ENCODE data around the gene EXOC6B. TPM values are rescaled to one million over a fixed set of nuclear protein-coding genes. Genes with fewer than 3 reads are reported as not detected.

EXOC6B gene
- total and polyA plus RNA-seq, 8 donors = 22.1 to 30.8 (median 25.9) TPM

DNA sequence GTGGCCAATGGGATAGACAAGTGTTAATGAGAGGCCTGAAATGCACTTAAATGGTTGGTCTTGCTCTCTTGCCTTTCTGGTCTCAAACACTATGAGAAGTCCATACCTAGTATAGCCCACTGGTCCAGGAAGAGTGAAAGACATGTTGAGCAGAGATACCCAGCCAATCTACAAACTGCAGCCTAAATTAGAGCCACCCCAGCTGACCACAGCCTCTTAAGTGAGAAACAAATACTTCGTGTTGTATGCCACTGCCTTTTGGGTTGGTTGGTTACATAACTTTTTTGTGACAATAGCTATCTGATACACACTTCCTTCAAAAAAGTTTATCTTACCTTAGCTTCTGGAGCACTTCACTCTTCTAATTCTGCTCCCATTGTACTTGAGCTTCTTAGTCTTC, 8.8 kb upstream of the EXOC6B start:
- DNase-seq = no peak
- intact Hi-C loops (cut with DNase I) = no loop called here
- Histone ChIP-seq H3K36me3 (no peaks in the 10 kb centered on the region), H3K9me3 (no peaks in the 10 kb centered on the region), H3K27ac (no peak overlapping the region), H3K4me1 (no peaks in the 10 kb centered on the region), H3K4me3 (no peak overlapping the region), H3K27me3 (no peaks in the 10 kb centered on the region)
- TF ChIP-seq, protein P1, sequence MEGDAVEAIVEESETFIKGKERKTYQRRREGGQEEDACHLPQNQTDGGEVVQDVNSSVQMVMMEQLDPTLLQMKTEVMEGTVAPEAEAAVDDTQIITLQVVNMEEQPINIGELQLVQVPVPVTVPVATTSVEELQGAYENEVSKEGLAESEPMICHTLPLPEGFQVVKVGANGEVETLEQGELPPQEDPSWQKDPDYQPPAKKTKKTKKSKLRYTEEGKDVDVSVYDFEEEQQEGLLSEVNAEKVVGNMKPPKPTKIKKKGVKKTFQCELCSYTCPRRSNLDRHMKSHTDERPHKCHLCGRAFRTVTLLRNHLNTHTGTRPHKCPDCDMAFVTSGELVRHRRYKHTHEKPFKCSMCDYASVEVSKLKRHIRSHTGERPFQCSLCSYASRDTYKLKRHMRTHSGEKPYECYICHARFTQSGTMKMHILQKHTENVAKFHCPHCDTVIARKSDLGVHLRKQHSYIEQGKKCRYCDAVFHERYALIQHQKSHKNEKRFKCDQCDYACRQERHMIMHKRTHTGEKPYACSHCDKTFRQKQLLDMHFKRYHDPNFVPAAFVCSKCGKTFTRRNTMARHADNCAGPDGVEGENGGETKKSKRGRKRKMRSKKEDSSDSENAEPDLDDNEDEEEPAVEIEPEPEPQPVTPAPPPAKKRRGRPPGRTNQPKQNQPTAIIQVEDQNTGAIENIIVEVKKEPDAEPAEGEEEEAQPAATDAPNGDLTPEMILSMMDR (IDR thresholded peaks at IDR 0.05) = no peak
- no peak for ATAC-seq

DNA sequence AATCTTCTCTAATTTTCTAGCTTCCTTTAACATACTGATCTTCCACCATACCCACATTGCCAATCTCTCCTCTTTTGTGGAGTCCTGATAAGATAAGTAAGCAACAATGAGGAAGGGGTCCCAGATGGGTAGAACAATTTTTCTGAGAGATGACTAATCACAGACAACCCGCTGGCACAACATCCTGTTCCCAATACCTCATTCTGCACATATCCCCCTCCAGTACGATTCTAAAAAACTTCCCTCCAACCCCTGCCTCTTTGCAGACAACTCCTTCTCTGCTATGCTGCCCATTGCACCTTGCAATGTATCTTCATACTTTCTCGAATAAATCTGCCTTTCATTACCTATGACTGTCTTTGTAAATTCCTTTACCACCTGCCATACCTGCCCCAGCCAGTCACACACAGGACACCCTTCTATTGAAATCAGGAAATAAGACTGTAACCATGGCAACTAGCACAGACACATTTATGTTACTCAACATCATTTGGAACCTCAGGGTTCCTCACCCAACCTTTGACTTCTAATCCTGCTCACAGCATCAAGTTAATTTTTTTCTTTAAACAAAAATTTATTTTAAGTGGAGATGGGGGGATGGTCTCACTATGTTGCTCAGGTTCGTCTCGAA, 7.4 kb upstream of the EXOC6B start:
- TF ChIP-seq, protein P1 (IDR thresholded peaks at IDR 0.05) = no peak
- Histone ChIP-seq H3K4me1 (no peaks in the 10 kb centered on the region), H3K27me3 (no peaks in the 10 kb centered on the region)

DNA sequence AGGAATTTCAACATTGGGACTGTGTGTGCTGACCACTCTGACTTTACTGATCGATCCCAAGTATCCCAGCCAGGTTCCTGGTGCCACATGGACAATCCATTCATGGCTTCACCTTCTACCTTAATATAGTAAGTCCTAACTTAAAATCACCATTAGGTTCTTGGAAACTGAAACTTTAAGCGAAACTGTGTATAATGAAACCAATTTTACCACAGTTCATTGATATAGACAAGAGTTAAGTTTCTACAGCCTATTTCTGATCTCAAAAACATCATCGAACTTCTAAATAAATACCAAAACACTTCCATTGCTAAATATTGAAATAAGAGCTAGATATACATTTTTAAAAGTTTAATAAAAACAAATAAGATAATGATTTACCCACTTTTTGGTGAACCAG, 4.4 kb upstream of the EXOC6B start:
- intact Hi-C loops (cut with DNase I) = no loop called here
- no peak for ATAC-seq

More for the DNA sequence above, 7.4 kb upstream of the EXOC6B start:
- DNase-seq = no peak
- Histone ChIP-seq H3K27ac (no peak overlapping the region), H3K4me3 (no peak overlapping the region), H3K36me3 (no peaks in the 10 kb centered on the region), H3K9me3 (no peaks in the 10 kb centered on the region)
- no peak for ATAC-seq
- intact Hi-C loops (cut with DNase I) = no loop called here

DNA sequence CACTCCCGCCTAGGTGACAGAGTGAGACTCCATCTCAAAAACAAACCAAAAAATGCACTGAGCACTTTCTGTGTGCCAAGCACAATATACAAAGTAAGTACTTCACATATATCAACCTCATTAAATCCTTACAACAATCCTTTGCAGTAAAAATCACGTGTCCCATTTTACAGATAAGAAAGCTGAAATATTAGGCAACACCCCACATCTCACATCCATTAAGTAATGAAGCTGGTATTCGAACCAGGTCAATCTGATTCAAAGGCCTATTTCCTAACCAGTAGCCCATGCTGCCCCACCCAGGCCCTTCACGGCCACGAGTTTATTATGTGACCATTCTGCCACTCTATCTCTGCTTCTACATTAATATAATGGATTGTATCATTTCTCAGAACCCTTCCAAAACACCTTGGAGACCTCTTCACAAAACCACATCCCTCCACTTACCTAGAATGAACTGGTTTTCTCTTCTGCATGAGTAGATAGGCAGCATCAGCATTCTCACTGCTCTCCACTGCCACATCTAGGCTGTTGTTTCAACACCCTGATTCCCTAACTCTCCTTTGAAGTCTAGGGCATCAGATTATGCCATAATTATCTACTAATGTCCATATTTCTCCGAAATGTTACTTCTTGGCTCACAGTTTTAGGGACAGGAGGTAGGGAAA, 3.1 kb upstream of the EXOC6B start:
- Histone ChIP-seq H3K4me1 (peaks cover 3 to 14% of the 10 kb centered on the region in 2 donors), H3K27me3 (peaks cover 0 to 8% of the 10 kb centered on the region in 2 donors), H3K9me3 (no peaks in the 10 kb centered on the region), H3K27ac (no peak overlapping the region), H3K4me3 (no peak overlapping the region), H3K36me3 (no peaks in the 10 kb centered on the region)
- TF ChIP-seq, protein P1 (IDR thresholded peaks at IDR 0.05) = no peak
- no peak for DNase-seq
- intact Hi-C loops (cut with DNase I) = no loop called here
- ATAC-seq = no peak

More for the DNA sequence above, 4.4 kb upstream of the EXOC6B start:
- Histone ChIP-seq H3K27me3 (peaks cover 0 to 4% of the 10 kb centered on the region in 2 donors), H3K4me1 (peaks cover 0 to 2% of the 10 kb centered on the region in 2 donors), H3K9me3 (no peaks in the 10 kb centered on the region), H3K4me3 (no peak overlapping the region), H3K27ac (no peak overlapping the region), H3K36me3 (no peaks in the 10 kb centered on the region)
- TF ChIP-seq, protein P1 (IDR thresholded peaks at IDR 0.05) = no peak
- no peak for DNase-seq

DNA sequence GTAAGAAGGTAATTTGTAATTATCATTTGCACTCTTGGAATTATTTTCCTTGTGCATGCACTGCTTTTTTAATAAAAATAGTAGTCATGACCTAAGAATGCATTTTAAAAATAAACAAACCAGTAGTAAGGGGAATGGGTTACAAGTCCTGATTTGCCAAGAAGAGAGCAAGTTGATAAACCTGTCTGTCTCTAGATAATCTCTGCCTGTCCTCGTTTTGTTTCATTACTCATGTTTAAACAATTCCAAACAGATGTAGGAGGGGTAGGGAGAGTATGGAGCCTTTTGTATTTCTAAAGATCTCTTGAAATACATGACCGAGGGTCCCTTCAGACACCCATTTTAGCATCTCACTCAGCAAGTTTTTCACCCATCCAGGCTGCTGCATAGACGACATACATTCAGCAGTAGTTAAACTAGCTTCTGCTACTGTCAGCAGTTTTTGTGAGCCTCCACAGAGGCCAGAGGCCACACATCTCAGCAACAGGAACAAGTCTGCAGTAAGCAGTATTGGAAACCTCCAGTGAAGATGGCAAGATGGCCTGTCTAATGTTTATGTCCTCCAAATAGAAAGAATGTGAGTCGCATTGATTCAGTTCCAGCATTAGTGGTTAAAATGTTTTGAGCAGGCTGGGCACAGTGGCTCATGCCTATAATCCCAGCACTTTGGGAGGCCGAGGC, 2.3 kb upstream of the EXOC6B start:
- Histone ChIP-seq H3K36me3 (no peaks in the 10 kb centered on the region), H3K27ac (no peak overlapping the region), H3K4me1 (peaks cover 3 to 19% of the 10 kb centered on the region in 2 donors), H3K9me3 (no peaks in the 10 kb centered on the region), H3K27me3 (peaks cover 0 to 8% of the 10 kb centered on the region in 2 donors), H3K4me3 (no peak overlapping the region)
- DNase-seq (no peak), ATAC-seq (no peak)
- TF ChIP-seq, protein P1 (IDR thresholded peaks at IDR 0.05) = no peak
- intact Hi-C loops (cut with DNase I) = no loop called here
